IPS-15b (cell line): ENCODE results near the gene CLEC16A.

Experiments used
- H3K27me3 ChIP-seq: one replicate; pipeline ENCODE4 v1.6.1; 2013; ENCODE audit warnings: low read length; ENCODE audit not compliant: control insufficient read depth, insufficient read depth
- H3K36me3 ChIP-seq: one replicate; pipeline ENCODE4 v1.6.1; 2013; ENCODE audit warnings: low read length; ENCODE audit not compliant: control insufficient read depth, insufficient read depth
- H3K4me1 ChIP-seq: one replicate; pipeline ENCODE4 v1.6.1; 2013; ENCODE audit warnings: mild to moderate bottlenecking, low read length; ENCODE audit not compliant: control insufficient read depth, insufficient read depth
- H3K4me3 ChIP-seq: one replicate; pipeline ENCODE4 v1.5.1; 2013; ENCODE audit warnings: low read depth, low read length
- H3K9ac ChIP-seq: one replicate; pipeline ENCODE4 v1.6.1; 2013; ENCODE audit warnings: low read depth, mild to moderate bottlenecking, low read length
- H3K9me3 ChIP-seq: one replicate; pipeline ENCODE4 v1.6.1; 2013; ENCODE audit warnings: mild to moderate bottlenecking, low read length; ENCODE audit not compliant: control insufficient read depth, insufficient read depth

The CLEC16A gene

GRCh38 chr16:11016524-11016988, 72.2 kb downstream of the CLEC16A start:
- Histone ChIP-seq H3K36me3 (peaks cover 3% of the 10 kb centered on the region), H3K9me3 (no peaks in the 10 kb centered on the region), H3K27me3 (no peaks in the 10 kb centered on the region), H3K9ac (no peak overlapping the region), H3K4me1 (no peaks in the 10 kb centered on the region), H3K4me3 (no peak overlapping the region)

GRCh38 chr16:11016993-11017392, 72.6 kb downstream of the CLEC16A start:
- H3K36me3 ChIP-seq: peaks cover 3% of the 10 kb centered on the region
- H3K9me3 ChIP-seq: no peaks in the 10 kb centered on the region
- no peaks in the 10 kb centered on the region for H3K4me1 ChIP-seq
- no peak overlapping the region for H3K4me3 ChIP-seq
- H3K27me3 ChIP-seq: no peaks in the 10 kb centered on the region
- no peak overlapping the region for H3K9ac ChIP-seq

- Histone ChIP-seq H3K9me3 (no peaks in the 10 kb centered on the region), H3K27me3 (no peaks in the 10 kb centered on the region), H3K36me3 (peaks cover 3% of the 10 kb centered on the region), H3K4me3 (no peak overlapping the region), H3K9ac (no peak overlapping the region), H3K4me1 (no peaks in the 10 kb centered on the region)
Observed at GRCh38 chr16:11017499-11017898, 73.1 kb downstream of the CLEC16A start.

GRCh38 chr16:11020388-11020787, 76.0 kb downstream of the CLEC16A start:
- H3K9me3 ChIP-seq: no peaks in the 10 kb centered on the region
- H3K4me1 ChIP-seq: no peaks in the 10 kb centered on the region
- no peaks in the 10 kb centered on the region for H3K27me3 ChIP-seq
- H3K4me3 ChIP-seq: no peak overlapping the region
- no peak overlapping the region for H3K9ac ChIP-seq
- no peaks in the 10 kb centered on the region for H3K36me3 ChIP-seq

- H3K9me3 ChIP-seq: no peaks in the 10 kb centered on the region
- no peak overlapping the region for H3K9ac ChIP-seq
- no peaks in the 10 kb centered on the region for H3K4me1 ChIP-seq
- no peaks in the 10 kb centered on the region for H3K36me3 ChIP-seq
- H3K27me3 ChIP-seq: no peaks in the 10 kb centered on the region
- no peak overlapping the region for H3K4me3 ChIP-seq
Observed at GRCh38 chr16:11020792-11021551, 76.6 kb downstream of the CLEC16A start.

GRCh38 chr16:11022002-11022401, 77.6 kb downstream of the CLEC16A start:
- no peaks in the 10 kb centered on the region for H3K27me3 ChIP-seq
- no peak overlapping the region for H3K4me3 ChIP-seq
- H3K9me3 ChIP-seq: no peaks in the 10 kb centered on the region
- H3K9ac ChIP-seq: no peak overlapping the region
- no peaks in the 10 kb centered on the region for H3K36me3 ChIP-seq
- no peaks in the 10 kb centered on the region for H3K4me1 ChIP-seq

GRCh38 chr16:11023262-11024039, 79.1 kb downstream of the CLEC16A start:
- Histone ChIP-seq H3K27me3 (no peaks in the 10 kb centered on the region), H3K9me3 (no peaks in the 10 kb centered on the region), H3K4me1 (no peaks in the 10 kb centered on the region), H3K4me3 (no peak overlapping the region), H3K9ac (no peak overlapping the region), H3K36me3 (no peaks in the 10 kb centered on the region)

GRCh38 chr16:11024333-11025053, 80.1 kb downstream of the CLEC16A start:
- Histone ChIP-seq H3K9ac (no peak overlapping the region), H3K27me3 (no peaks in the 10 kb centered on the region), H3K4me3 (no peak overlapping the region), H3K4me1 (no peaks in the 10 kb centered on the region), H3K36me3 (no peaks in the 10 kb centered on the region), H3K9me3 (no peaks in the 10 kb centered on the region)

- Histone ChIP-seq H3K36me3 (no peaks in the 10 kb centered on the region), H3K4me3 (no peak overlapping the region), H3K27me3 (no peaks in the 10 kb centered on the region)
Observed at GRCh38 chr16:11025120-11025531, 80.8 kb downstream of the CLEC16A start.

GRCh38 chr16:11029948-11030347, 85.6 kb downstream of the CLEC16A start:
- Histone ChIP-seq H3K27me3 (no peaks in the 10 kb centered on the region), H3K4me1 (no peaks in the 10 kb centered on the region), H3K36me3 (no peaks in the 10 kb centered on the region), H3K9me3 (no peaks in the 10 kb centered on the region), H3K4me3 (no peak overlapping the region), H3K9ac (no peak overlapping the region)

More at GRCh38 chr16:11025120-11025531, 80.8 kb downstream of the CLEC16A start:
- no peaks in the 10 kb centered on the region for H3K9me3 ChIP-seq
- H3K4me1 ChIP-seq: no peaks in the 10 kb centered on the region
- no peak overlapping the region for H3K9ac ChIP-seq

GRCh38 chr16:11030990-11031510, 86.7 kb downstream of the CLEC16A start:
- H3K4me3 ChIP-seq: no peak overlapping the region
- no peaks in the 10 kb centered on the region for H3K36me3 ChIP-seq
- H3K4me1 ChIP-seq: no peaks in the 10 kb centered on the region
- H3K27me3 ChIP-seq: no peaks in the 10 kb centered on the region
- no peaks in the 10 kb centered on the region for H3K9me3 ChIP-seq
- H3K9ac ChIP-seq: no peak overlapping the region
